Spinal cord (tissue), 10 donors: ENCODE results near the gene WBP2. TPM values are rescaled to one million over a fixed set of nuclear protein-coding genes. Genes with fewer than 3 reads are reported as not detected.

Source experiments
- DNase-seq, 6 donors: peaks; one replicate each; pipeline versions ENCODE4 v3.0.0 to v3.0.0-alpha.2; 2013 to 2015; ENCODE audit warnings: low spot score in 6 of 6, low read depth in 4 of 6
- H3K27ac ChIP-seq: one replicate; pipeline ENCODE4 v1.5.1; 2013; ENCODE audit warnings: low read depth, low read length, control low read depth
- H3K27me3 ChIP-seq: one replicate; pipeline ENCODE4 v1.6.1; 2013; ENCODE audit warnings: low read length; ENCODE audit not compliant: control insufficient read depth, insufficient read depth
- H3K36me3 ChIP-seq: one replicate; pipeline ENCODE4 v1.6.1; 2013; ENCODE audit warnings: low read length; ENCODE audit not compliant: control insufficient read depth, insufficient read depth
- H3K4me1 ChIP-seq: one replicate; pipeline ENCODE4 v1.6.1; 2013; ENCODE audit warnings: low read length; ENCODE audit not compliant: control insufficient read depth, insufficient read depth
- H3K4me3 ChIP-seq: one replicate; pipeline ENCODE4 v1.5.1; 2013; ENCODE audit warnings: low read depth, low read length, control low read depth
- H3K9me3 ChIP-seq: one replicate; pipeline ENCODE4 v1.6.1; 2013; ENCODE audit warnings: low read length; ENCODE audit not compliant: control insufficient read depth, insufficient read depth
- WGBS: methylation state at CpG from one replicate; pipeline ENCODE4 v1.1.5; 2013; ENCODE audit warnings: missing lambda C conversion rate; ENCODE audit not compliant: insufficient coverage; 5-methylcytosine and 5-hydroxymethylcytosine counted together
- polyA plus RNA-seq, 2 donors: library from polyadenylated mRNA; unstranded; fragments of 120-200 nt; gene quantifications; one replicate each; pipeline ENCODE4 v1.2.1, GENCODE V29; 2013; ENCODE audit not compliant: insufficient read length in 2 of 2
- total RNA-seq, 2 donors: library from RNA; depleted of rRNA in 1 of 2; stranded (reverse); fragments of 120-200 nt in 1 of 2; fragments of >200 nt in 1 of 2; gene quantifications; one replicate each; pipeline versions ENCODE4 v1.2.3 to v1.2.4, GENCODE V29; 2013 to 2014
- donor health status: healthy.

WBP2 gene
- total and polyA plus RNA-seq, 4 donors: 45.6 to 231 (median 134) TPM

- H3K4me3 ChIP-seq: no peak overlapping the region
- no peaks in the 10 kb centered on the region for H3K9me3 ChIP-seq
- no peak for DNase-seq
- H3K27me3 ChIP-seq: no peaks in the 10 kb centered on the region
- H3K36me3 ChIP-seq: peaks cover 88% of the 10 kb centered on the region
- WGBS: 90% methylated on average over 34 of the region's 34 CpGs
- no peak overlapping the region for H3K27ac ChIP-seq
- peaks cover 77% of the 10 kb centered on the region for H3K4me1 ChIP-seq
Measured at GRCh38 chr17:75846692-75847613, 8.2 kb downstream of the WBP2 start.

GRCh38 chr17:75845933-75846691, 9.0 kb downstream of the WBP2 start:
- no peak overlapping the region for H3K4me3 ChIP-seq
- H3K27ac ChIP-seq: no peak overlapping the region
- H3K27me3 ChIP-seq: no peaks in the 10 kb centered on the region

GRCh38 chr17:75845058-75845711, 9.9 kb downstream of the WBP2 start:
- Histone ChIP-seq H3K4me3 (no peak overlapping the region), H3K36me3 (peaks cover 75% of the 10 kb centered on the region), H3K9me3 (no peaks in the 10 kb centered on the region), H3K27ac (peak overlapping the region; percentile 8), H3K27me3 (no peaks in the 10 kb centered on the region), H3K4me1 (peaks cover 59% of the 10 kb centered on the region)
- DNase-seq: peak in 2 of 6 donors; percentile 40 to 74
- 40% methylated on average over 17 of the region's 21 CpGs for WGBS

More at GRCh38 chr17:75845933-75846691, 9.0 kb downstream of the WBP2 start:
- WGBS: 87% methylated on average over 13 of the region's 22 CpGs
- DNase-seq: no peak
- Histone ChIP-seq H3K9me3 (no peaks in the 10 kb centered on the region), H3K4me1 (peaks cover 69% of the 10 kb centered on the region), H3K36me3 (peaks cover 79% of the 10 kb centered on the region)

- peaks cover 75% of the 10 kb centered on the region for H3K36me3 ChIP-seq
- WGBS: 60% methylated on average over 14 of the region's 14 CpGs
- H3K4me1 ChIP-seq: peaks cover 54% of the 10 kb centered on the region
Measured at GRCh38 chr17:75844530-75845057, 10.5 kb downstream of the WBP2 start.

GRCh38 chr17:75843577-75844529, 11.3 kb downstream of the WBP2 start, which contains the start of gene UNC13D:
UNC13D (minus strand) TSS chr17:75844404; CDS start chr17:75844337, 67 bp downstream.
- Histone ChIP-seq H3K4me3 (no peak within 1 kb of the TSS), H3K4me1 (peaks cover 46% of the 10 kb centered on the region), H3K27me3 (no peaks in the 10 kb centered on the region)

More at GRCh38 chr17:75844530-75845057, 10.5 kb downstream of the WBP2 start:
- H3K27me3 ChIP-seq: no peaks in the 10 kb centered on the region
- peak overlapping the region; percentile 8 for H3K27ac ChIP-seq
- H3K9me3 ChIP-seq: no peaks in the 10 kb centered on the region
- DNase-seq: no peak
- H3K4me3 ChIP-seq: no peak overlapping the region

GRCh38 chr17:75842963-75843576, 12.1 kb downstream of the WBP2 start:
- peaks cover 61% of the 10 kb centered on the region for H3K36me3 ChIP-seq
- DNase-seq: no peak
- 82% methylated on average over 14 of the region's 22 CpGs for WGBS
- no peaks in the 10 kb centered on the region for H3K27me3 ChIP-seq
- no peak overlapping the region for H3K27ac ChIP-seq
- no peak overlapping the region for H3K4me3 ChIP-seq
- no peaks in the 10 kb centered on the region for H3K9me3 ChIP-seq
- H3K4me1 ChIP-seq: peaks cover 41% of the 10 kb centered on the region

More at GRCh38 chr17:75843577-75844529, 11.3 kb downstream of the WBP2 start, which contains the start of gene UNC13D:
- Histone ChIP-seq H3K27ac (peak within 1 kb of the TSS; percentile 8), H3K36me3 (peaks cover 68% of the 10 kb centered on the region), H3K9me3 (no peaks in the 10 kb centered on the region)
- WGBS: 85% methylated on average over 23 of the region's 35 CpGs
- no peak for DNase-seq

GRCh38 chr17:75842411-75842810, 12.7 kb downstream of the WBP2 start:
- WGBS: 94% methylated on average over 10 of the region's 18 CpGs
- H3K27me3 ChIP-seq: no peaks in the 10 kb centered on the region
- no peaks in the 10 kb centered on the region for H3K9me3 ChIP-seq
- H3K4me3 ChIP-seq: no peak overlapping the region
- peaks cover 54% of the 10 kb centered on the region for H3K36me3 ChIP-seq
- no peak for DNase-seq
- H3K4me1 ChIP-seq: peaks cover 40% of the 10 kb centered on the region
- no peak overlapping the region for H3K27ac ChIP-seq

GRCh38 chr17:75840799-75841164, 14.4 kb downstream of the WBP2 start:
- DNase-seq: no peak
- H3K27me3 ChIP-seq: no peaks in the 10 kb centered on the region
- 100% methylated on average over 1 of the region's 7 CpGs for WGBS

More at GRCh38 chr17:75840799-75841164, 14.4 kb downstream of the WBP2 start:
- Histone ChIP-seq H3K4me3 (no peak overlapping the region), H3K36me3 (peaks cover 46% of the 10 kb centered on the region), H3K27ac (no peak overlapping the region), H3K4me1 (peaks cover 25% of the 10 kb centered on the region), H3K9me3 (no peaks in the 10 kb centered on the region)
